Measurements from ENCODE around the gene PGP.

DNA sequence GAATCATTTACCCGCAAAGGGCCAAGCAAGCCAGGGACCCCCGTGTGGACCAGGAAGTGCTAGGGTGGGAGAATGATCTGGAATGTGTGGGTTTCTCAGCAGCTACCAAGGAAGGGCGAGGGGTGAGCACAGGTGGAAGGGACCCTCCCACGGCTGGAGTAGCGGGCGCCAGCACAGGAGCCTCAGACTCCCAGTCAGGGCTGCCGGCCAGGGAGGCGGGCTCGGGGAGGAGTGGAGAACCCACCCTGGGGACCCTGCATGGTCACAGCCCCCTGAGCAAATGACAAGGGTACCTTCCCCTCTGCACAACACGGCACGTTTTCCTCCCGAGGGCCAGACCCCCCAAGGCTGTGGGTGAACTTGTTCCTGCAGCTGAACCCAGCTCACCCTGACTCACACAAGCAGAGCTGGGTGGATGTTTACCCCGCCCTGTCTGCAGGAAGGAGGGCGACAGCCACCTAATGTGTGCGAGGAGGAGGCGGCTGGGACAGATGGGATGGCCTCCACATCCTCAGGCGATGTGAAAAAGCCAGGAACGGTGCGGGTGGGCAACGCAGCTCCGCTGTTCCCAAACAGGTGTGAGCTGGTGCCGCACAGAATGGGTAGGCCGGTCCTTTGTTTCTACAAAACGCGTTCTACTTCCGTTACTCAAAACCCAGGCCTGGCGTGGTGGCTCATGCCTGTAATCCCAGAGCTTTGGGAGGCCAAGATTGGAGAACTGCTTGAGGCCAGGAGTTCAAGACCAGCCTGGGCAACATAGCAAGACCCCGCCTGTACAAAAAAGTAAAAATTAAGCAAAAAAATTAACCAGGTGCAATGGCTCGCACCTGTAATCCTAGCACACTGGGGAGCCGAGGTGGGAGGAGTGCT is 30.5 kb upstream of the PGP start:
- TF ChIP-seq BHLHE40 (IDR thresholded peaks at IDR 0.05; ENCODE audit: borderline replicate concordance) (no peak), SP1 (IDR thresholded peaks at IDR 0.05) (no peak), LEF1 (IDR thresholded peaks at IDR 0.05; ENCODE audit: borderline replicate concordance) (no peak), SUZ12 (IDR thresholded peaks at IDR 0.05) (no peak), TARDBP (IDR thresholded peaks at IDR 0.05) (no peak), ARNT (IDR thresholded peaks at IDR 0.05) (no peak), FOXA1 (IDR thresholded peaks at IDR 0.05) (no peak), ELF4 (IDR thresholded peaks at IDR 0.05) (no peak), FOXK2 (IDR thresholded peaks at IDR 0.05) (no peak)

Measured in HEK293T (cell line).